Measurements from ENCODE around the gene PTCH1.

GRCh38 chr9:95497772-95498171 is 19.0 kb downstream of the PTCH1 start:
- TF ChIP-seq CTCF (conservative IDR thresholded peaks at IDR 0.05 in 1 of 2, IDR thresholded peaks at IDR 0.05 in 1 of 2; ENCODE audit: low read depth in 1 of 2, low read length in 2 of 2) (no peak), EZH2 (IDR thresholded peaks at IDR 0.05; ENCODE audit: low read length, missing control alignments) (no peak)

Data from fibroblast of lung (primary cell).